Measurements from ENCODE around the gene PALLD.

The PALLD gene

DNA sequence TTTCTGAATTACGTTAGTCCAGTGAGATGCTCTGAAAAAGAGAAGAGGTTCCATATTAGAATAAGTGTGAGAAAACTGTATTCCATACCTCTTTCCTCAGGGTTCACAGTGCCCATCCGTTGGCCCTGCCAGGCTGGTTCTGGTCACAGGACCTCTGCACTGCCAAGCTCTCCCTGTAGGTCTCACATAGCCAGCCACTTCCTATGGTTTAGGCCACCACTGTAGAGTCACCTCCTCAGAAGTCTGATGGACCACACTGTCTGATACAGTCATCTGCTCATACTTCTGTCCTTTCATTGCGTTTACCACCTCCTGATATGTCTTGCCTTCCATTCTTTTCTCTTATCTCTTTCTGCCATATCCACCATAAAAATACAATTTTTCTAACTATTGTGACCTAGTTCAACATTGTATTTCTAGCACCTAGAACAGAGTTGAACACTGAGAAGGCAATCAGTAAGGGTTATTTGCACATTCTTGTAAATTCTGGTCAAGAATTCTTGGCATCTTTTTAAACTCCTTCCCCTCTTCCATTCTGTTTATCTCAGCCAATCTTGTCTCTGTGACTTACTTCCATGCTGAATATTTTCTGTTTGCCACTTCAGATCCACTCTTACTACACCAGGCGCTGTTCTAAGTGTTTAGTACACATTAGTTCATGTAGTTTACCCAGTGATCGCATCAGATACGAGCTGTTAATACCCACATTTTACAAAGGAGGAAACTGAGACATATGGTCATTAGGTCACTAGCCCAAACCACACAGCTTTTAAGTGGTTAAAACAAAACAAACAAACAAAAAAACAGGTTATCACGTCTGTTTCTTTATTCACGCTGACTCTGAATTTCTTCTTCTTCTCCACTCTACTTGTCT is 387.6 kb downstream of the PALLD start:
- DNase-seq, result no peak

GRCh38 chr4:168885400-168885799 is 388.5 kb downstream of the PALLD start:
- no peak for DNase-seq

DNA sequence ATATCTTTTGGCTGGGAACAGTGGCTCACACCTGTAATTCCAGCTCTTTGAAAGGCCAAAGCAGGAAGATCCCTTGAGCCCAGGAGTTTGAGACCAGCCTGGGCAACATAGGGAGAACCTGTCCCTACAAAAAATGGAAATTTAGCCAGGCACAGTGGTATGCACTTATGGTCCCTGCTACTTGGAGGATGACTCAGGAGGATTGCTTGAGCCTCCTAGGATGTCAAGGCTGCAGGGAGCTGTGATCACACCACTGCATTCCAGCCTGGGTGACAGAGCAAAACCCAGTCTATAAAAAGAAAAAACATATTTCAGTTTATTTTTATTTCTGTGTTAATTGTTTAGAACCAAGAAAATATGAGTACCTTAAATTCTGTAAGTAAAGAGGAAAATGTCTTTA is 389.5 kb downstream of the PALLD start:
- no peak for DNase-seq

DNA sequence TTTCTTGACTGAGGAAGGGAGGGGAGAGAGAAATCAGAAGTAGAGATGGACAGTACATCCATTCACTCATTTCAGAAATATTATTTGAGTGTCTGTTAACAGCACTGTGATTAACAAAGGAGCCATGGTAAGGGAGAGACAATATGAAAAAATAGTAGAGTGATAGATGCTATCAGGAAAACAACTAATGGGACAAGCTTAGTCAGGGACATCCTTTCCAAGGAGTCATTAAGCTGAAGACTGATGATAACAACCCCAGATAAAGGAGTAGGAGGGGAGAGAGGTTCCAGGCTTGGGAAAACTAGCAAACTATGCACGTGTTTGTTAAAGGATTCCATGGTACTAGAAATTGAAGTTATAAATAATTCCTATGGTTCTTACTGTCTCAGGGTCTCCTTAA is 391.0 kb downstream of the PALLD start:
- no peak for DNase-seq

GRCh38 chr4:168888715-168889215 is 391.9 kb downstream of the PALLD start:
- no peak for DNase-seq

GRCh38 chr4:168891086-168891485 is 394.2 kb downstream of the PALLD start:
- DNase-seq, result no peak

GRCh38 chr4:168891688-168892087 is 394.8 kb downstream of the PALLD start:
- no peak for DNase-seq

DNA sequence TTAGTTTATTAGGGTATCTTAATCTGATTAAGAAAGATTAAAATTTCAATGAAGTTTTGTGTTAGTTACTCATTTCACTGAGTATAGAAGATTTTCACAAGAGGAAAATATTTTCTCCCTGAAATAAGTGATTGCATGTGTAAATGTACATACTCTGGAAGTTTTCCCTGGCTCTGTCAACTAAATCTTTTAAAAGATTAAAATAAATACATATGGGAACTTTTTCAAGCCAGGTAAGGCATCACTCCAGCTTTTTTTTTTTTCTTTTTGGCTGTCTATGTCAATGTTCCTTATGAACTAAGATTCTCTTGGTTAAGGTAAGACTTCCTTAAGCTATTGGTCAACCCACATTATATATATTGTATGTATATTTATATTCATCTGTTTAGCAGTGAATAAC is 395.6 kb downstream of the PALLD start:
- DNase-seq, result no peak

- DNase-seq, result no peak
These were observed 396.4 kb downstream of the PALLD start for GRCh38 chr4:168893205-168893604.

DNA sequence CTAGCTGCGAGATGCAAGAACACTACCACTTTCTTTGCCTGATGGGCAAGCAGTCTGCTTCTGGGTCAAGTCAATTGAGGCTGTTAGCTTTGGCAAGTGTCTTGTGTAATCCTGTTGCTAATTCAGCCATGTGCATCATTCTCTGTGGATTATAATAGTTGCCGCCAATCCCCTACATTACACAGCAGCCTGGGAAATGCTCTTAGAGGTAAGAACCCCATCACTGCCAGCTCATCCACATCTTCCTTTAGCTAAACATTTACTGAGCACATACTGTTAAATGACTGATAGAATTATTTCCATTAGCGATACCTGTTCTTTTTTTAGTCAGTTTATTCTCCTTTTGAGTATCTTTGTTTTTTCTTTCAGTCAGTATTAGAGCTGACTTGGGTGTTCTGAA is 397.0 kb downstream of the PALLD start:
- DNase-seq, result no peak

DNA sequence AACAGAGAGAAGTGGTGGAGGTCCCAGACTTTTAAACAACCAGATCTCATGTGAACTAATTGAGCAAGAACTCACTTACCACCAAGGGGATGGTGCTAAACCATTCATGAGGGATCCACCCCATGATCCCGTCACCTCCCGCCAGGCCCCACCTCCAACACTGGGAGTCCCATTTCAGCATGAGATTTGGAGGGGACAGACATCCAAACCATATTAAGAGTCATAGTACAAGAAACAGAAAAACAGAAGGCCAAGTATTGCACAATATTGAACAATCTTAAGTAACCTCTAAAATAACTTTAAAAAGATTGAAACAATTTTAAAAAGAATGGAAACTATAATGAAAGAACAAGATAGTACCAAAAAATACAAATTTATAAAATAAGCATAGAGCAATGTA is 403.2 kb downstream of the PALLD start:
- DNase-seq, result no peak

DNA sequence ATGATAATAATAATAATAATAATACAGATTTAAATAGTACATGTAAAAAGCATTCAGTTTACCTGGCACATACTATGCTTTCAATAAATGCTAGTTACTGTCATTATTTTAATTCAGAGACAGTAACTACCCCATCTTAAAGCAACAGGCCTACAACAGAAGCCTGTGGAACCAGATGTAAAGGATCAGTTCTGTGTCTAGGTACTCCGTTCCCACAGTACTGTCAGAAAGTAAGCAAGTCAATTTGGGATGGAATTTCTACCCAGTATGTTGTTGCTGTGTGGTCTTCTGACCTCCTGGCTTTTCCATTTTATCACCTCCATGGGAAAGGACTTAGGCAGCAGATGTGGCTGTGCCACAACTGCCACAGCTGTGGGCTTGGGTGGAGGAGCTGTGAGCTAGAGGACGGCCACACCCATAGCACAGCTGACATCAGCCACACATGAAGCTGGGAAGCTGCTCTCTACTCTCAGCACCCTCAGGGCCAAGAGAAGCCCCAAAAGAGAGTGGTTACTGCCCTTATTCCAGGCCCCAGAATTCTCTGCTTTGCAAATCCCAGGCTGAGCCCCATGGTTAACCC is 410.4 kb downstream of the PALLD start:
- no peak for DNase-seq

DNA sequence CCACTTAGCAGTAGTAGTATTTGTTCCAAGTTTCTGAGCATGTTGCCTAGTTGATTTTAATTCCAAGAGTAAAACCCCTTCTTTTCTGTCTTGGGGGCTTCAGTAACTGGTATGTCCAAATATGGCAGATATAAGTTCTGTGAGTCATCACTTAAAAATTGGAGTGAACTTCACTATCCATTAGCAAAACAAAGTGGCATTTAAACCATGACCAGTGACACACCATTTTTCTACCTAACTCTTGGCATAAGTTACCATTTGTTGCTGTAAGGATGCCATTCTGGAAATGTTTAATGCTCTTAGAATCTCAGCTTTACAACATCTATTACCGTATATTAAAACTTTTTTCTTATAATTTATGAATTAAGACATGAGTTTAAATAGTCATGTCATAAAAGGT is 411.2 kb downstream of the PALLD start:
- DNase-seq, result no peak

- no peak for DNase-seq
These were observed 412.0 kb downstream of the PALLD start for GRCh38 chr4:168908851-168909273.

- DNase-seq, result no peak
These were observed 417.2 kb downstream of the PALLD start for GRCh38 chr4:168914095-168914494.

GRCh38 chr4:168917138-168917779 is 420.4 kb downstream of the PALLD start:
- no peak for DNase-seq

DNA sequence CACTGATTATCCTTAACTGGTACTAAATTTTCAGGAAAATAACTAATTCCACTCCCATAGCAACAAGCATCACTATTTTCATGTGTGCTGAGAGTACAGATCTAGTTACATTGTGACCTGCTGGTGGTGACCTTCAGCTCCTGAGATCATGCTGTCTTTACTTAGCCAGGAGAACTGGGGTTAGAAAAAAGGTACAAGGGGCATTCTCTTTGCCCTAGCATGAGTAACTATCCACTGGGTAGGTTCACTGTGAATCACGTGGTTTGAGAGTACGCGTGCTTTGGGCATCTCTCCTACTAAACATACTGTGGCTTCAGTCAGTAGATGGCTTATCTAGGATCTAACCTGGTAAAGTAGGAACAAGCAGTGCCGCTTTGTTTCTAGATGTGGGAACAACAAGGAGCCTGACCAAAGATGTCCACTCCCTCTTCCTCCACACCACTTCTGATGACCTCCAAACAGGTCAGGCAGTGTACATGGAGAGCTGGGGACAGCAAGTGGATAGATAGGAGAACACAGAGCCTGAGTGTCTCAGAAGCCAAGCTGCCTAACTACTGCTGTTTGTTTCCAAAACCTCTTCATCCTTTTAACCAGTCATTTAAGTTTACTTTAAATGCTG is 423.0 kb downstream of the PALLD start:
- no peak for DNase-seq

DNA sequence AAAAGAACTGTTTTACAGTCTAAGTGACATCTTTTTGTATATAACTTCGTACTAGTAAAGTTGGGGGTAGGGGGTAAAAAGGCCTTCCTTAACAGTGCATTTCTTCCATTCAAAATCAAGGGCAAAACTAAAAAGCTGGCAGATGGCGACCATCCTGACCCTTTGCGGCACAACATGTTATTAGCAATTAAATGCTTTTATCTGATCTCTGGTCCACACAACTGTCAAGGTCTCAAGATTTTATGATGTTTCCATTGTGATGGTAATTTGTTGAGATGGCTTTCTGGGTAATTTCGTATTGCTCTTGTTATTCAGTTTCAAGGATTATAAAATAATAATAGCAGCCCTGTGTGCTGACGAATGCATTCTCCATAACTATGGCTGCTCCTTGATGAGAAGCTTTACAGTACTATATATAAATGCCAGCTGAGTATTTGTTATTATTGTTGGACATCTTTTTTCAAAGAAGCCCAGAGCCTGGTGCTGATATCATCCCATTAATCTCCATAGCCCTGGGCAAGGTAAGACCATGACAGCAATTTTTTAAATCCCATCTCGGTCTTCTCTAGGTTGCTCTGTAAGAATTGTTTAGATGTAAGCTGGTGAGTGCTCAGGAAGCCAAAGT is 423.7 kb downstream of the PALLD start:
- no peak for DNase-seq

GRCh38 chr4:168923526-168924194 is 426.8 kb downstream of the PALLD start:
- DNase-seq, result peak; percentile 35

GRCh38 chr4:168924667-168925066 is 427.8 kb downstream of the PALLD start:
- DNase-seq, result no peak

GRCh38 chr4:168925789-168926490 is 429.1 kb downstream of the PALLD start:
- DNase-seq, result no peak

DNA sequence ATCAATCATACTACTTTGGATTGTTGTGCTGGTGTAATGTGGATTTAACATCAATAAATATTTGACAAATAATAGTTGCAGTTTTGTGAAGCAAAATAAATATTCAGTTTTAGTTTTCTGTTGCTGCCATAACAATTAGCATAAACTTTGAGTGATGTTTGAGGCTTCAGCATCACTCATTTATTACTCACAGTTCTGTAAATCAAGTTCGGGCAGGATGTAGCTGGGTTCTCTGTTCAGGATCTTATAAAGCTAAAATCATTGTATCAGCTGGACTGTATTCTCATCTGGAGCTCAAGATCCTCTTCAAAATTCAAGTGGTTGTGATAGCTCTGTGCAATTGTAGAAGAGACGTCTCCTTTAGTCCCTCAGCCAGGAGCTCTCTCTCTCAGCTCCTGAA is 431.5 kb downstream of the PALLD start:
- DNase-seq, result no peak
